Measurements from ENCODE around the gene CRABP2. TPM values are rescaled to one million over a fixed set of nuclear protein-coding genes. Genes with fewer than 3 reads are reported as not detected.

CRABP2 gene
- total and polyA plus RNA-seq, 10 of the 15 experiments (the other 5 are each of a cell fraction or from before 2014, with no cell fraction given): 0.21 to 1.3 (median 0.41) TPM

GRCh38 chr1:156696755-156697154 lies 8.6 kb downstream of the CRABP2 start (continued):
- TF ChIP-seq BCL3 (IDR thresholded peaks at IDR 0.05; ENCODE audit: borderline replicate concordance, insufficient read depth, low read depth, low read length, poor library complexity, severe bottlenecking): no peak
- no peak for TF ChIP-seq BCL11A (IDR thresholded peaks at IDR 0.05; ENCODE audit: low read depth, low read length)
- TF ChIP-seq ZBTB33 (IDR thresholded peaks at IDR 0.05): no peak
- no peak for TF ChIP-seq MYC (IDR thresholded peaks at IDR 0.05; ENCODE audit: insufficient read depth, insufficient read length, insufficient replicate concordance, low read length, severe bottlenecking)
- no peak for TF ChIP-seq YBX1 (IDR thresholded peaks at IDR 0.05)
- TF ChIP-seq ZZZ3 (IDR thresholded peaks at IDR 0.05; ENCODE audit: control insufficient read depth, insufficient read length, low read depth): no peak
- TF ChIP-seq ZNF687 (IDR thresholded peaks at IDR 0.05): no peak
- TF ChIP-seq EP300 (IDR thresholded peaks at IDR 0.05; ENCODE audit: borderline replicate concordance in 1 of 2, control insufficient read depth in 1 of 2, low read depth in 2 of 2, low read length in 2 of 2): no peak
- no peak for TF ChIP-seq ZNF592 (IDR thresholded peaks at IDR 0.05)
- TF ChIP-seq EED (IDR thresholded peaks at IDR 0.05; ENCODE audit: low read depth): no peak

All from GM12878 (cell line).